SK-N-SH (cell line): Measurements from ENCODE around the gene TMCO2. TPM values are rescaled to one million over a fixed set of nuclear protein-coding genes. Genes with fewer than 3 reads are reported as not detected.
A peak's percentile ranks its signal among the peaks of the same experiment; 100 is the strongest.

Experiments
- CTCF ChIA-PET: fragments of 300-600, 350-600 bp; formaldehyde crosslinking; extraction: SDS; loops from one replicate; lab custom pipeline; 2021; lab: Yijun Ruan, JAX
- POLR2A ChIA-PET: fragments of 350-600 bp; sonication (Branson Sonifier 250); formaldehyde crosslinking; extraction: SDS; loops from one replicate; lab custom pipeline; 2020; ENCODE audit warnings: antibody characterized with exemption, inconsistent platforms; lab: Yijun Ruan, JAX
- DNase-seq: peaks from one replicate; pipeline ENCODE4 v3.0.0; 2012
- H2AFZ ChIP-seq: fragments of 200-600 bp; sonication (generic); 2 replicates; pipeline ENCODE4 v1.8.1; 2016; ENCODE audit warnings: antibody characterized with exemption, mild to moderate bottlenecking, low read depth
- H3F3A ChIP-seq: fragments of 200-600 bp; sonication (generic); replicated peaks from 2 replicates; pipeline ENCODE3; 2016; ENCODE audit warnings: antibody characterized with exemption, mild to moderate bottlenecking; ENCODE audit not compliant: insufficient read depth
- H3K27ac ChIP-seq, 2 experiments: fragments of 200-500 bp in 1 of 2; fragments of 200-600 bp in 1 of 2; sonication (Bioruptor generic) in 1 of 2; sonication (generic), shearing (Covaris generic) in 1 of 2; 2 replicates each; pipeline versions ENCODE4 v1.5.1 to v1.6.1; 2014 to 2016; ENCODE audit warnings: low read depth in 2 of 2, inconsistent platforms in 1 of 2, low read length in 1 of 2, mild to moderate bottlenecking in 1 of 2, mixed read lengths in 1 of 2
- H3K27me3 ChIP-seq: fragments of 200-600 bp; sonication (generic), shearing (Covaris generic); 2 replicates; pipeline ENCODE4 v1.6.1; 2016; ENCODE audit warnings: mixed run types; ENCODE audit not compliant: insufficient read depth
- H3K36me3 ChIP-seq, 2 experiments: fragments of 200-500 bp in 1 of 2; fragments of 200-600 bp in 1 of 2; sonication (Bioruptor generic) in 1 of 2; sonication (generic) in 1 of 2; replicated peaks in 1 of 2; 2 replicates each; pipeline versions ENCODE3 to v1.5.1; 2014 to 2016; ENCODE audit warnings: low read length in 1 of 2, mild to moderate bottlenecking in 1 of 2; ENCODE audit not compliant: insufficient read depth in 2 of 2, control insufficient read depth in 1 of 2
- H3K4me1 ChIP-seq, 2 experiments: fragments of 200-500 bp in 1 of 2; fragments of 200-600 bp in 1 of 2; sonication (Bioruptor generic) in 1 of 2; sonication (generic), shearing (Covaris generic) in 1 of 2; 2 replicates each; pipeline versions ENCODE4 v1.5.1 to v1.6.1; 2014 to 2016; ENCODE audit warnings: low read depth in 1 of 2, low read length in 1 of 2, mixed run types in 1 of 2; ENCODE audit not compliant: insufficient read depth in 2 of 2, control insufficient read depth in 1 of 2
- H3K4me2 ChIP-seq: fragments of 200-600 bp; sonication (generic), shearing (Covaris generic); 2 replicates; pipeline ENCODE4 v1.6.1; 2017; ENCODE audit warnings: mixed run types
- H3K4me3 ChIP-seq, 2 experiments: fragments of 200-500 bp in 1 of 2; fragments of 200-600 bp in 1 of 2; sonication (Bioruptor generic) in 1 of 2; sonication (generic), shearing (Covaris generic) in 1 of 2; 2 replicates each; pipeline versions ENCODE4 v1.5.1 to v1.8.1; 2014 to 2016; ENCODE audit warnings: low read depth in 2 of 2, inconsistent platforms in 1 of 2, low read length in 1 of 2, mild to moderate bottlenecking in 1 of 2, mixed read lengths in 1 of 2, moderate library complexity in 1 of 2
- H3K79me2 ChIP-seq: fragments of 200-600 bp; sonication (generic); 2 replicates; pipeline ENCODE4 v1.8.1; 2017; ENCODE audit warnings: mild to moderate bottlenecking; ENCODE audit not compliant: insufficient read depth
- H3K9ac ChIP-seq: fragments of 200-600 bp; sonication (generic); 2 replicates; pipeline ENCODE4 v1.6.1; 2017; ENCODE audit warnings: mixed run types
- H3K9me2 ChIP-seq: fragments of 200-600 bp; sonication (generic); 2 replicates; pipeline ENCODE4 v1.6.1; 2017; ENCODE audit warnings: mixed run types
- H3K9me3 ChIP-seq: fragments of 200-600 bp; sonication (generic); 2 replicates; pipeline ENCODE4 v1.6.1; 2017; ENCODE audit warnings: mixed run types, mild to moderate bottlenecking, moderate library complexity
- H4K20me1 ChIP-seq: fragments of 200-600 bp; sonication (generic); 2 replicates; pipeline ENCODE4 v1.6.1; 2017; ENCODE audit warnings: mild to moderate bottlenecking, mixed run types; ENCODE audit not compliant: insufficient read depth
- CHD2 ChIP-seq: fragments of 150-350 bp; IDR thresholded peaks from 2 replicates; pipeline ENCODE4 v1.6.1; 2018; ENCODE audit warnings: low read length; ENCODE audit not compliant: partially characterized antibody
- ELF1 ChIP-seq: IDR thresholded peaks from 2 replicates; pipeline ENCODE4 v1.4.0; 2012
- FOSL2 ChIP-seq: IDR thresholded peaks from 2 replicates; pipeline ENCODE4 v1.4.0; 2012; ENCODE audit warnings: low read depth, mild to moderate bottlenecking, moderate library complexity, borderline replicate concordance
- FOXM1 ChIP-seq: IDR thresholded peaks from 2 replicates; pipeline ENCODE4 v1.4.0; 2012; ENCODE audit warnings: low read depth, mild to moderate bottlenecking
- GABPA ChIP-seq: IDR thresholded peaks from 2 replicates; pipeline ENCODE4 v1.4.0; 2012; ENCODE audit warnings: low read depth, mild to moderate bottlenecking
- GATA2 ChIP-seq: sonication (generic); formaldehyde crosslinking; IDR thresholded peaks from 2 replicates; pipeline ENCODE4 v1.5.0; 2020; ENCODE audit warnings: mild to moderate bottlenecking, missing genetic modification reagents
- JUND ChIP-seq: IDR thresholded peaks from 2 replicates; pipeline ENCODE4 v1.4.0; 2012
- NFIC ChIP-seq: IDR thresholded peaks from 2 replicates; pipeline ENCODE4 v1.4.0; 2012; ENCODE audit warnings: borderline replicate concordance
- NRF1 ChIP-seq: IDR thresholded peaks from 2 replicates; pipeline ENCODE4 v1.6.1; 2012; ENCODE audit warnings: low read depth, mild to moderate bottlenecking, low read length
- POLR2AphosphoS5 ChIP-seq: IDR thresholded peaks from 2 replicates; pipeline ENCODE4 v1.6.1; 2012; ENCODE audit warnings: low read depth, low read length
- RCOR1 ChIP-seq: fragments of 150-350 bp; IDR thresholded peaks from 2 replicates; pipeline ENCODE4 v1.6.1; 2017; ENCODE audit warnings: antibody characterized with exemption, low read length
- RXRA ChIP-seq: IDR thresholded peaks from 2 replicates; pipeline ENCODE4 v1.4.0; 2012; ENCODE audit warnings: low read depth, mild to moderate bottlenecking, borderline replicate concordance
- TCF12 ChIP-seq: IDR thresholded peaks from 2 replicates; pipeline ENCODE4 v1.4.0; 2012
- WGBS: methylation state at CpG from one replicate; pipeline ENCODE4 v1.1.6; 2017; ENCODE audit warnings: low lambda C conversion rate; 5-methylcytosine and 5-hydroxymethylcytosine counted together
- polyA plus RNA-seq, 3 experiments: library from polyadenylated mRNA; depleted of rRNA; stranded (reverse); fragments of >200 nt; gene quantifications; 2 replicates each; pipeline ENCODE4 v1.2.3, GENCODE V29; 2012
- TF ChIP-seq, protein P1 (sequence below): IDR thresholded peaks from 2 replicates; pipeline ENCODE4; 2012
- TF ChIP-seq, protein P2 (sequence below): fragments of 200-600 bp; sonication (generic); IDR thresholded peaks from 2 replicates; pipeline ENCODE4 v1.6.1; 2017; ENCODE audit warnings: antibody characterized with exemption, mild to moderate bottlenecking, moderate library complexity
- TF ChIP-seq, protein P3 (sequence below): IDR thresholded peaks from 2 replicates; pipeline ENCODE4 v1.6.1; 2012; ENCODE audit warnings: mild to moderate bottlenecking, low read depth, low read length, moderate library complexity

Gene TMCO2
- polyA plus RNA-seq, 1 of the 3 experiments (the other 2 are of a cell fraction) = not detected

DNA sequence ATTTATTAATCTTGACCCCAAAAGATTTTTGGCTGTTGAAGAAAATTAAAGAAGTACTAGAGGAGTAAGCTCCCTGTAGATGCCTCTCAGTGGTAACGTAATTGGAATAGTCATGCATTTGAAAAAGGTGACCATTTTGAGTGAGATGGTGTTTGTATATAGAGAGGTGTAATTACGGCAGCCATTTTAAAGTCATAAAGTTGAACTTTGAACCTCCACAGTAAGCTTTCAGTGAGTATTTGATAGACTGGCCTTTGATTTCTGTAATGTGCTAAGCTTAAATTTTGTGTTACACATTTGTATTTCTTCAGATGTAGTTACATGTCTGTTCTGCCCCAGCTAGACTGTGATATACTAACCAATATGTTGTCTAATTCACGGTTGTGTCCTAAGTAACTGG is 21.5 kb upstream of the TMCO2 start:
- no peaks in the 10 kb centered on the region for H3K27me3 ChIP-seq
- POLR2A ChIA-PET = no interaction called here
- H3K4me1 ChIP-seq = no peaks in the 10 kb centered on the region
- WGBS = 97% methylated on average over 3 of the region's 3 CpGs
- no peak for DNase-seq
- peaks cover 2 to 38% of the 10 kb centered on the region in 2 experiments for H3K36me3 ChIP-seq
- no peak overlapping the region for H3K4me3 ChIP-seq
- no peak overlapping the region for H2AFZ ChIP-seq
- H3K9me3 ChIP-seq = no peaks in the 10 kb centered on the region
- H3K79me2 ChIP-seq = peaks cover 27% of the 10 kb centered on the region; the same call in 1 of the 2 replicates
- TF ChIP-seq ELF1 (no peak), NFIC (no peak), POLR2AphosphoS5 (no peak)
- TF ChIP-seq, protein P1, sequence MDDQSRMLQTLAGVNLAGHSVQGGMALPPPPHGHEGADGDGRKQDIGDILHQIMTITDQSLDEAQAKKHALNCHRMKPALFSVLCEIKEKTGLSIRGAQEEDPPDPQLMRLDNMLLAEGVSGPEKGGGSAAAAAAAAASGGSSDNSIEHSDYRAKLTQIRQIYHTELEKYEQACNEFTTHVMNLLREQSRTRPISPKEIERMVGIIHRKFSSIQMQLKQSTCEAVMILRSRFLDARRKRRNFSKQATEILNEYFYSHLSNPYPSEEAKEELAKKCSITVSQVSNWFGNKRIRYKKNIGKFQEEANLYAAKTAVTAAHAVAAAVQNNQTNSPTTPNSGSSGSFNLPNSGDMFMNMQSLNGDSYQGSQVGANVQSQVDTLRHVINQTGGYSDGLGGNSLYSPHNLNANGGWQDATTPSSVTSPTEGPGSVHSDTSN = no peak
- H4K20me1 ChIP-seq = no peaks in the 10 kb centered on the region
- CTCF ChIA-PET = interaction anchor here (1.1 to 1.5 kb wide), 4 partner anchors 14 to 112 kb away, joined by 3 to 4 read pairs (median 3); no protein-coding TSS in a partner anchor
- H3K4me2 ChIP-seq = no peak overlapping the region
- no peak overlapping the region for H3K9ac ChIP-seq
- H3K9me2 ChIP-seq = no peaks in the 10 kb centered on the region
- H3K27ac ChIP-seq = no peak overlapping the region
- H3F3A ChIP-seq = peaks cover 8% of the 10 kb centered on the region

- peaks cover 6% of the 10 kb centered on the region for H3F3A ChIP-seq
- H3K4me1 ChIP-seq = no peaks in the 10 kb centered on the region
- H3K9me3 ChIP-seq = no peaks in the 10 kb centered on the region
- no peak overlapping the region for H3K27ac ChIP-seq
- no peak for DNase-seq
- no peak overlapping the region for H2AFZ ChIP-seq
- no peak overlapping the region for H3K9ac ChIP-seq
- H3K9me2 ChIP-seq = no peaks in the 10 kb centered on the region
- 99% methylated on average over 4 of the region's 4 CpGs for WGBS
- CTCF ChIA-PET = interaction anchor here (0.9 to 2.7 kb wide), 2 partner anchors 19 to 106 kb away, joined by 3 to 7 read pairs; no protein-coding TSS in a partner anchor
- TF ChIP-seq, protein P2, sequence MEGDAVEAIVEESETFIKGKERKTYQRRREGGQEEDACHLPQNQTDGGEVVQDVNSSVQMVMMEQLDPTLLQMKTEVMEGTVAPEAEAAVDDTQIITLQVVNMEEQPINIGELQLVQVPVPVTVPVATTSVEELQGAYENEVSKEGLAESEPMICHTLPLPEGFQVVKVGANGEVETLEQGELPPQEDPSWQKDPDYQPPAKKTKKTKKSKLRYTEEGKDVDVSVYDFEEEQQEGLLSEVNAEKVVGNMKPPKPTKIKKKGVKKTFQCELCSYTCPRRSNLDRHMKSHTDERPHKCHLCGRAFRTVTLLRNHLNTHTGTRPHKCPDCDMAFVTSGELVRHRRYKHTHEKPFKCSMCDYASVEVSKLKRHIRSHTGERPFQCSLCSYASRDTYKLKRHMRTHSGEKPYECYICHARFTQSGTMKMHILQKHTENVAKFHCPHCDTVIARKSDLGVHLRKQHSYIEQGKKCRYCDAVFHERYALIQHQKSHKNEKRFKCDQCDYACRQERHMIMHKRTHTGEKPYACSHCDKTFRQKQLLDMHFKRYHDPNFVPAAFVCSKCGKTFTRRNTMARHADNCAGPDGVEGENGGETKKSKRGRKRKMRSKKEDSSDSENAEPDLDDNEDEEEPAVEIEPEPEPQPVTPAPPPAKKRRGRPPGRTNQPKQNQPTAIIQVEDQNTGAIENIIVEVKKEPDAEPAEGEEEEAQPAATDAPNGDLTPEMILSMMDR = no peak
- TF ChIP-seq NFIC = 0 out of 2 replicates have a peak, but pooled peaks have one; percentile 10
- no peaks in the 10 kb centered on the region for H4K20me1 ChIP-seq
- H3K4me2 ChIP-seq = no peak overlapping the region
- POLR2A ChIA-PET = no interaction called here
- no peaks in the 10 kb centered on the region for H3K27me3 ChIP-seq
- peaks cover 19% of the 10 kb centered on the region for H3K79me2 ChIP-seq
- peaks cover 45 to 61% of the 10 kb centered on the region in 2 experiments for H3K36me3 ChIP-seq
- H3K4me3 ChIP-seq = no peak overlapping the region
These were observed 15.3 kb upstream of the TMCO2 start for GRCh38 chr1:40232444-40232843.

- TF ChIP-seq JUND (no peak), POLR2AphosphoS5 (no peak), FOSL2 (no peak), GABPA (no peak), NRF1 (no peak), CHD2 (no peak), FOXM1 (no peak), RXRA (no peak), GATA2 (CRISPR knock-in tag) (no peak), RCOR1 (no peak), TCF12 (no peak)
- TF ChIP-seq, protein P3, sequence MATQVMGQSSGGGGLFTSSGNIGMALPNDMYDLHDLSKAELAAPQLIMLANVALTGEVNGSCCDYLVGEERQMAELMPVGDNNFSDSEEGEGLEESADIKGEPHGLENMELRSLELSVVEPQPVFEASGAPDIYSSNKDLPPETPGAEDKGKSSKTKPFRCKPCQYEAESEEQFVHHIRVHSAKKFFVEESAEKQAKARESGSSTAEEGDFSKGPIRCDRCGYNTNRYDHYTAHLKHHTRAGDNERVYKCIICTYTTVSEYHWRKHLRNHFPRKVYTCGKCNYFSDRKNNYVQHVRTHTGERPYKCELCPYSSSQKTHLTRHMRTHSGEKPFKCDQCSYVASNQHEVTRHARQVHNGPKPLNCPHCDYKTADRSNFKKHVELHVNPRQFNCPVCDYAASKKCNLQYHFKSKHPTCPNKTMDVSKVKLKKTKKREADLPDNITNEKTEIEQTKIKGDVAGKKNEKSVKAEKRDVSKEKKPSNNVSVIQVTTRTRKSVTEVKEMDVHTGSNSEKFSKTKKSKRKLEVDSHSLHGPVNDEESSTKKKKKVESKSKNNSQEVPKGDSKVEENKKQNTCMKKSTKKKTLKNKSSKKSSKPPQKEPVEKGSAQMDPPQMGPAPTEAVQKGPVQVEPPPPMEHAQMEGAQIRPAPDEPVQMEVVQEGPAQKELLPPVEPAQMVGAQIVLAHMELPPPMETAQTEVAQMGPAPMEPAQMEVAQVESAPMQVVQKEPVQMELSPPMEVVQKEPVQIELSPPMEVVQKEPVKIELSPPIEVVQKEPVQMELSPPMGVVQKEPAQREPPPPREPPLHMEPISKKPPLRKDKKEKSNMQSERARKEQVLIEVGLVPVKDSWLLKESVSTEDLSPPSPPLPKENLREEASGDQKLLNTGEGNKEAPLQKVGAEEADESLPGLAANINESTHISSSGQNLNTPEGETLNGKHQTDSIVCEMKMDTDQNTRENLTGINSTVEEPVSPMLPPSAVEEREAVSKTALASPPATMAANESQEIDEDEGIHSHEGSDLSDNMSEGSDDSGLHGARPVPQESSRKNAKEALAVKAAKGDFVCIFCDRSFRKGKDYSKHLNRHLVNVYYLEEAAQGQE = no peak
- Histone ChIP-seq H3K9me3 (no peaks in the 10 kb centered on the region), H3K79me2 (no peaks in the 10 kb centered on the region), H3K4me2 (no peak overlapping the region), H3K4me3 (no peak overlapping the region), H3K27ac (0 out of 4 replicates have a peak overlapping the region, but pooled peaks of 1 of the 2 experiments have one; percentile 3), H3K36me3 (peaks cover 29 to 45% of the 10 kb centered on the region in 2 experiments), H3K4me1 (peaks cover 0 to 16% of the 10 kb centered on the region in 2 experiments; a peak in 3 of 4 replicates), H4K20me1 (no peaks in the 10 kb centered on the region), H3K9ac (no peak overlapping the region), H2AFZ (no peak overlapping the region), H3K27me3 (no peaks in the 10 kb centered on the region), H3F3A (peaks cover 32% of the 10 kb centered on the region), H3K9me2 (no peaks in the 10 kb centered on the region)
- ChIA-PET POLR2A (no interaction called here), CTCF (interaction anchor here (0.8 to 3.0 kb wide), 5 partner anchors 75 to 165 kb away, joined by 3 to 7 read pairs (median 3); no protein-coding TSS in a partner anchor)
- no peak for DNase-seq
- 100% methylated on average over 1 of the region's 1 CpG for WGBS
These were observed 8.1 kb upstream of the TMCO2 start for GRCh38 chr1:40239626-40240025.
